HCT116 (cell line): ENCODE measurements around the gene THSD4. TPM values are rescaled to one million over a fixed set of nuclear protein-coding genes. Genes with fewer than 3 reads are reported as not detected.

Experiments used
- ATAC-seq: fragments of 200-7000 bp; cut with Tn5 transposase; 2 replicates; pipeline ENCODE4 v1.9.1; 2020; ENCODE audit warnings: mild to moderate bottlenecking, moderate library complexity
- BruUV-seq: library from RNA; stranded (reverse); fragments of 400-500 nt; replicated peaks from 2 replicates; lab custom pipeline; 2021; lab: Mats Ljungman, UMichigan
- CTCF ChIA-PET: fragments of 300-600 bp; sonication (Branson Sonifier 250); formaldehyde crosslinking; loops from one replicate; lab custom pipeline; 2021; ENCODE audit warnings: antibody characterized with exemption; lab: Charles Lee
- POLR2A ChIA-PET: fragments of 300-600, 350-600 bp; sonication (Branson Sonifier 250); formaldehyde crosslinking; loops from one replicate; lab custom pipeline; 2021; ENCODE audit warnings: antibody characterized with exemption; lab: Charles Lee
- RAD21 ChIA-PET, 2 experiments: fragments of 300-600 bp; sonication (Branson Sonifier 250); formaldehyde crosslinking; loops; one replicate each; lab custom pipeline; 2023; ENCODE audit warnings: low total read pairs in 2 of 2; ENCODE audit not compliant: uncharacterized antibody in 2 of 2, unreplicated experiment in 2 of 2, low non-redundant PET in 1 of 2; lab: Charles Lee
- DNase-seq: peaks from one replicate; pipeline ENCODE4 v3.0.0-alpha.2; 2010; ENCODE audit warnings: low read depth, low spot score
- H2AFZ ChIP-seq: fragments of 200-600 bp; shearing (Covaris generic), sonication (generic); 2 replicates; pipeline ENCODE4 v1.6.1; 2017; ENCODE audit warnings: low read depth, mixed run types, mixed read lengths, antibody characterized with exemption, low read length; ENCODE audit not compliant: poor library complexity, severe bottlenecking
- H3K27ac ChIP-seq: 2 replicates; pipeline ENCODE4 v1.5.1; 2012; ENCODE audit warnings: low read depth, low read length
- H3K27me3 ChIP-seq: fragments of 200-600 bp; sonication (generic); 2 replicates; pipeline ENCODE4 v1.6.1; 2016; ENCODE audit warnings: mixed run types, low read length, mixed read lengths; ENCODE audit not compliant: insufficient read depth
- H3K36me3 ChIP-seq, 2 experiments: fragments of 200-500 bp in 1 of 2; fragments of 200-600 bp in 1 of 2; sonication (Bioruptor generic) in 1 of 2; sonication (generic) in 1 of 2; 2 replicates each; pipeline versions ENCODE4 v1.5.1 to v1.6.1; 2014 to 2016; ENCODE audit warnings: low read length in 2 of 2, inconsistent platforms in 1 of 2, mixed read lengths in 1 of 2, mixed run types in 1 of 2; ENCODE audit not compliant: insufficient read depth in 2 of 2, control insufficient read depth in 1 of 2
- H3K4me1 ChIP-seq, 2 experiments: fragments of 200-600 bp in 1 of 2; sonication (generic) in 1 of 2; 2 replicates each; pipeline versions ENCODE4 v1.5.1 to v1.6.1; 2012 to 2017; ENCODE audit warnings: low read length in 2 of 2, inconsistent platforms in 1 of 2, mild to moderate bottlenecking in 1 of 2, mixed read lengths in 1 of 2, mixed run types in 1 of 2, moderate library complexity in 1 of 2; ENCODE audit not compliant: insufficient read depth in 2 of 2, control insufficient read depth in 1 of 2
- H3K4me2 ChIP-seq: fragments of 200-600 bp; sonication (generic); 2 replicates; pipeline ENCODE4 v1.6.1; 2017; ENCODE audit warnings: mixed run types, low read length, mixed read lengths
- H3K4me3 ChIP-seq, 2 experiments: fragments of 200-600 bp in 1 of 2; sonication (generic) in 1 of 2; replicated peaks in 1 of 2; 2 replicates each; pipeline ENCODE4 v1.5.1; 2011 to 2016; ENCODE audit warnings: low read length in 2 of 2, control low read depth in 1 of 2, low read depth in 1 of 2, mild to moderate bottlenecking in 1 of 2, mixed read lengths in 1 of 2, mixed run types in 1 of 2
- H3K79me2 ChIP-seq: fragments of 200-600 bp; sonication (generic); 2 replicates; pipeline ENCODE4 v1.6.1; 2017; ENCODE audit warnings: mild to moderate bottlenecking, mixed run types, low read length, moderate library complexity, mixed read lengths; ENCODE audit not compliant: insufficient read depth
- H3K9ac ChIP-seq: fragments of 200-600 bp; sonication (generic); 2 replicates; pipeline ENCODE4 v1.6.1; 2016; ENCODE audit warnings: low read length, mixed read lengths
- H3K9me2 ChIP-seq: fragments of 200-600 bp; sonication (generic), shearing (Covaris generic); 2 replicates; pipeline ENCODE4 v1.6.1; 2017; ENCODE audit warnings: mixed run types, mild to moderate bottlenecking, moderate library complexity; ENCODE audit not compliant: insufficient read depth
- H3K9me3 ChIP-seq, 2 experiments: fragments of 200-500 bp in 1 of 2; fragments of 200-600 bp in 1 of 2; sonication (Bioruptor generic) in 1 of 2; sonication (generic) in 1 of 2; 2 replicates each; pipeline ENCODE4 v1.6.1; 2014 to 2017; ENCODE audit warnings: low read length in 2 of 2, mixed read lengths in 2 of 2, inconsistent platforms in 1 of 2, low read depth in 1 of 2, mild to moderate bottlenecking in 1 of 2, mixed run types in 1 of 2, moderate library complexity in 1 of 2; ENCODE audit not compliant: control insufficient read depth in 1 of 2, insufficient read depth in 1 of 2
- H4K20me1 ChIP-seq: fragments of 200-600 bp; sonication (generic), shearing (Covaris generic); 2 replicates; pipeline ENCODE4 v1.6.1; 2017; ENCODE audit warnings: mixed run types, mild to moderate bottlenecking, moderate library complexity; ENCODE audit not compliant: insufficient read depth
- CBX3 ChIP-seq: IDR thresholded peaks from 2 replicates; pipeline ENCODE4 v1.6.1; 2012; ENCODE audit warnings: low read depth
- CEBPB ChIP-seq: IDR thresholded peaks from 2 replicates; pipeline ENCODE4 v1.6.1; 2012; ENCODE audit warnings: low read depth
- ELF1 ChIP-seq: IDR thresholded peaks from 2 replicates; pipeline ENCODE4 v1.6.1; 2012; ENCODE audit warnings: low read depth, borderline replicate concordance
- EZH2phosphoT487 ChIP-seq: fragments of 200-600 bp; IDR thresholded peaks from 2 replicates; pipeline ENCODE4 v1.6.1; 2018; ENCODE audit warnings: antibody characterized with exemption, borderline replicate concordance
- FOSL1 ChIP-seq: IDR thresholded peaks from 2 replicates; pipeline ENCODE4 v1.6.1; 2012; ENCODE audit warnings: low read depth
- JUND ChIP-seq: IDR thresholded peaks from 2 replicates; pipeline ENCODE4 v1.6.1; 2012
- POLR2A ChIP-seq: IDR thresholded peaks from 2 replicates; pipeline ENCODE4 v1.7.0; 2011; ENCODE audit warnings: borderline replicate concordance; ENCODE audit not compliant: insufficient read depth, insufficient read length; ENCODE audit errors: extremely low read depth
- POLR2AphosphoS5 ChIP-seq: IDR thresholded peaks from 2 replicates; pipeline ENCODE4 v1.6.1; 2011; ENCODE audit warnings: mild to moderate bottlenecking, low read depth, low read length, moderate library complexity
- RAD21 ChIP-seq: IDR thresholded peaks from 2 replicates; pipeline ENCODE4 v1.6.1; 2012; ENCODE audit warnings: low read depth, mild to moderate bottlenecking
- SIN3A ChIP-seq: IDR thresholded peaks from 2 replicates; pipeline ENCODE4 v1.6.1; 2012; ENCODE audit warnings: low read depth
- SP1 ChIP-seq: IDR thresholded peaks from 2 replicates; pipeline ENCODE4 v1.6.1; 2012; ENCODE audit warnings: low read depth
- SRF ChIP-seq: IDR thresholded peaks from 2 replicates; pipeline ENCODE4 v1.6.1; 2012; ENCODE audit warnings: low read depth
- TCF7L2 ChIP-seq: IDR thresholded peaks from 2 replicates; pipeline ENCODE4 v1.7.0; 2011; ENCODE audit warnings: borderline replicate concordance, inconsistent platforms; ENCODE audit not compliant: insufficient read depth, insufficient read length; ENCODE audit errors: extremely low read depth
- YY1 ChIP-seq: IDR thresholded peaks from 2 replicates; pipeline ENCODE4 v1.6.1; 2011; ENCODE audit warnings: low read length, low read depth, moderate library complexity, mild to moderate bottlenecking; ENCODE audit not compliant: insufficient replicate concordance; ENCODE audit errors: extremely low read depth
- ZFX ChIP-seq: fragments of 450-650 bp; IDR thresholded peaks from 2 replicates; pipeline ENCODE4 v1.6.1; 2017
- ZNF274 ChIP-seq: fragments of 200-500 bp; sonication (Bioruptor generic); IDR thresholded peaks from 2 replicates; pipeline ENCODE4 v1.6.1; 2014; ENCODE audit warnings: mild to moderate bottlenecking, low read depth, low read length, inconsistent platforms
- intact Hi-C: fragments of 100-400 bp; cut with micrococcal nuclease; formaldehyde crosslinking; loops from 2 replicates; pipeline ENCODE4 v1.10.0; 2022
- total RNA-seq: library from RNA; stranded (reverse); gene quantifications from one replicate; pipeline ENCODE4 v1.2.1, GENCODE V29; 2021; ENCODE audit not compliant: unreplicated experiment
- TF ChIP-seq, protein P1 (sequence below): IDR thresholded peaks from 2 replicates; pipeline ENCODE4 v1.6.1; 2012
- TF ChIP-seq, protein P2 (sequence below): IDR thresholded peaks from 2 replicates; pipeline ENCODE4 v1.6.1; 2012
- TF ChIP-seq, protein P3 (sequence below): IDR thresholded peaks from 2 replicates; pipeline ENCODE4 v1.6.1; 2012; ENCODE audit warnings: low read depth

THSD4 gene
- total RNA-seq, 1 experiment from 2014 or later: 30.5 TPM

DNA sequence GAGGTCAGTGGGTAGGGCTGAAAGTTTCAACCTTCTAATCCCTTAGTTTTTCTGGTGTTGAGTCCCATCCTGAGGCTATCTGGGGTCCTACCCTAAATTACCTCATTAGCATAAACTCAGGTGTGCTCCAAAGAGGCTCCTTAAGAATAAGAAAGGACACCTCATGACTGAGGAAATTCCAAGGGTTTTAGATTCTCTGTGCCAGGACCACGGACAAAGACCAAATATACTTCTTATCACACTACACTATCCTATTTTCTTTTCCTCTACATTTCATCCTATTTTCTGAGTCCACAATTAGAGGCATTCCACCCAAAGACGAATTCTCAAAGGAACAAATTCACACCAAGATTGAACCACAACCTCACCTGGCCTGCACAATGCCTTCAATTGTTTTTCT lies 9.8 kb upstream of the THSD4 start:
- Histone ChIP-seq H3K9ac (no peak overlapping the region), H3K4me2 (no peak overlapping the region), H3K27me3 (no peaks in the 10 kb centered on the region), H3K4me3 (no peak overlapping the region), H3K4me1 (peaks cover 4 to 8% of the 10 kb centered on the region in 2 experiments; a peak in 1 of 4 replicates), H3K36me3 (no peaks in the 10 kb centered on the region), H3K27ac (no peak overlapping the region), H2AFZ (no peak overlapping the region), H3K9me2 (no peaks in the 10 kb centered on the region), H3K9me3 (no peaks in the 10 kb centered on the region), H3K79me2 (no peaks in the 10 kb centered on the region), H4K20me1 (no peaks in the 10 kb centered on the region)
- ChIA-PET RAD21 (no interaction called here), CTCF (interaction anchor here (0.9 kb wide), 1 partner anchor 9 kb away, joined by 3 read pairs; no protein-coding TSS in a partner anchor), POLR2A (no interaction called here)
- TF ChIP-seq CEBPB: no peak
- TF ChIP-seq YY1: no peak
- TF ChIP-seq, protein P1, sequence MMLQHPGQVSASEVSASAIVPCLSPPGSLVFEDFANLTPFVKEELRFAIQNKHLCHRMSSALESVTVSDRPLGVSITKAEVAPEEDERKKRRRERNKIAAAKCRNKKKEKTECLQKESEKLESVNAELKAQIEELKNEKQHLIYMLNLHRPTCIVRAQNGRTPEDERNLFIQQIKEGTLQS: no peak
- TF ChIP-seq POLR2AphosphoS5: no peak
- no peak for TF ChIP-seq POLR2A
- TF ChIP-seq FOSL1: no peak
- TF ChIP-seq ZFX: no peak
- TF ChIP-seq TCF7L2: no peak
- TF ChIP-seq ZNF274: no peak
- no peak for TF ChIP-seq ELF1
- TF ChIP-seq, protein P2, sequence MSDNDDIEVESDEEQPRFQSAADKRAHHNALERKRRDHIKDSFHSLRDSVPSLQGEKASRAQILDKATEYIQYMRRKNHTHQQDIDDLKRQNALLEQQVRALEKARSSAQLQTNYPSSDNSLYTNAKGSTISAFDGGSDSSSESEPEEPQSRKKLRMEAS: no peak
- no peak for TF ChIP-seq CBX3
- TF ChIP-seq, protein P3, sequence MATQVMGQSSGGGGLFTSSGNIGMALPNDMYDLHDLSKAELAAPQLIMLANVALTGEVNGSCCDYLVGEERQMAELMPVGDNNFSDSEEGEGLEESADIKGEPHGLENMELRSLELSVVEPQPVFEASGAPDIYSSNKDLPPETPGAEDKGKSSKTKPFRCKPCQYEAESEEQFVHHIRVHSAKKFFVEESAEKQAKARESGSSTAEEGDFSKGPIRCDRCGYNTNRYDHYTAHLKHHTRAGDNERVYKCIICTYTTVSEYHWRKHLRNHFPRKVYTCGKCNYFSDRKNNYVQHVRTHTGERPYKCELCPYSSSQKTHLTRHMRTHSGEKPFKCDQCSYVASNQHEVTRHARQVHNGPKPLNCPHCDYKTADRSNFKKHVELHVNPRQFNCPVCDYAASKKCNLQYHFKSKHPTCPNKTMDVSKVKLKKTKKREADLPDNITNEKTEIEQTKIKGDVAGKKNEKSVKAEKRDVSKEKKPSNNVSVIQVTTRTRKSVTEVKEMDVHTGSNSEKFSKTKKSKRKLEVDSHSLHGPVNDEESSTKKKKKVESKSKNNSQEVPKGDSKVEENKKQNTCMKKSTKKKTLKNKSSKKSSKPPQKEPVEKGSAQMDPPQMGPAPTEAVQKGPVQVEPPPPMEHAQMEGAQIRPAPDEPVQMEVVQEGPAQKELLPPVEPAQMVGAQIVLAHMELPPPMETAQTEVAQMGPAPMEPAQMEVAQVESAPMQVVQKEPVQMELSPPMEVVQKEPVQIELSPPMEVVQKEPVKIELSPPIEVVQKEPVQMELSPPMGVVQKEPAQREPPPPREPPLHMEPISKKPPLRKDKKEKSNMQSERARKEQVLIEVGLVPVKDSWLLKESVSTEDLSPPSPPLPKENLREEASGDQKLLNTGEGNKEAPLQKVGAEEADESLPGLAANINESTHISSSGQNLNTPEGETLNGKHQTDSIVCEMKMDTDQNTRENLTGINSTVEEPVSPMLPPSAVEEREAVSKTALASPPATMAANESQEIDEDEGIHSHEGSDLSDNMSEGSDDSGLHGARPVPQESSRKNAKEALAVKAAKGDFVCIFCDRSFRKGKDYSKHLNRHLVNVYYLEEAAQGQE: no peak
- no peak for TF ChIP-seq SRF
- no peak for TF ChIP-seq JUND
- no peak for TF ChIP-seq RAD21
- TF ChIP-seq EZH2phosphoT487: no peak
- no peak for TF ChIP-seq SP1
- no peak for TF ChIP-seq SIN3A
- ATAC-seq (no peak), DNase-seq (no peak)
- BruUV-seq: no TSS peak
- intact Hi-C loops: loop anchor here (10.0 kb wide), 1 partner anchor 131 kb away; no protein-coding TSS in a partner anchor
